ENCODE measurements around the gene KAZN.

GRCh38 chr1:14970799-14971141 is 372.3 kb downstream of the KAZN start:
- TF ChIP-seq CTCF (tag by site-specific recombination; IDR thresholded peaks at IDR 0.05) (no peak), ZBTB1 (tag by site-specific recombination; IDR thresholded peaks at IDR 0.05) (no peak), ZNF114 (tag by site-specific recombination; IDR thresholded peaks at IDR 0.05) (no peak), ZSCAN23 (tag by site-specific recombination; IDR thresholded peaks at IDR 0.05) (no peak)

Data from HEK293 (cell line).